Panc1 (cell line): ENCODE measurements around the gene SLC13A3.

Source experiments
- POLR2AphosphoS5 ChIP-seq: IDR thresholded peaks from 2 replicates; pipeline ENCODE4 v1.6.1; 2012; ENCODE audit warnings: mild to moderate bottlenecking, low read depth, low read length, moderate library complexity
- SIN3A ChIP-seq: IDR thresholded peaks from 2 replicates; pipeline ENCODE4 v1.6.1; 2012; ENCODE audit warnings: low read depth, mild to moderate bottlenecking, low read length, moderate library complexity, borderline replicate concordance; ENCODE audit not compliant: insufficient read depth
- TF ChIP-seq, protein P1 (sequence below): fragments of 450-650 bp; IDR thresholded peaks from 2 replicates; pipeline ENCODE4 v1.5.1; 2017; ENCODE audit warnings: mild to moderate bottlenecking

DNA sequence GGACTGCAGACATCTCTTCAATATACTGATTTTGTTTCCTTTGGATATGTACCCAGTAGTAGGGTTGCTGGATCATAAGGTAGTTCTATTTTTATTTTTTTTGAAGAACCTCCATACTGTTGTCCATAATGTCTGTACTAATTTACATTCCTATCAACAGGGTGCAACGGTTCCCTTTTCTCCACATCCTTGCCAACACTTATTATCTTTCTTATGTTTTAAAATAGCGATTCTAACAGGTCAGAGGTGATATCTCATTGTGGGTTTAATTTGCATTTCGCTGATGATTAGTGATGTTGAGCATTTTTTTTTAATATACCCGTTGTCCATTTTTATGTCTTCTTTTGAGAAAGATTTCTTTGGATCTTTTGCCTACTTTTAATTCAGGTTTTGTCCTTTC is 39.9 kb upstream of the SLC13A3 start:
- TF ChIP-seq, protein P1, sequence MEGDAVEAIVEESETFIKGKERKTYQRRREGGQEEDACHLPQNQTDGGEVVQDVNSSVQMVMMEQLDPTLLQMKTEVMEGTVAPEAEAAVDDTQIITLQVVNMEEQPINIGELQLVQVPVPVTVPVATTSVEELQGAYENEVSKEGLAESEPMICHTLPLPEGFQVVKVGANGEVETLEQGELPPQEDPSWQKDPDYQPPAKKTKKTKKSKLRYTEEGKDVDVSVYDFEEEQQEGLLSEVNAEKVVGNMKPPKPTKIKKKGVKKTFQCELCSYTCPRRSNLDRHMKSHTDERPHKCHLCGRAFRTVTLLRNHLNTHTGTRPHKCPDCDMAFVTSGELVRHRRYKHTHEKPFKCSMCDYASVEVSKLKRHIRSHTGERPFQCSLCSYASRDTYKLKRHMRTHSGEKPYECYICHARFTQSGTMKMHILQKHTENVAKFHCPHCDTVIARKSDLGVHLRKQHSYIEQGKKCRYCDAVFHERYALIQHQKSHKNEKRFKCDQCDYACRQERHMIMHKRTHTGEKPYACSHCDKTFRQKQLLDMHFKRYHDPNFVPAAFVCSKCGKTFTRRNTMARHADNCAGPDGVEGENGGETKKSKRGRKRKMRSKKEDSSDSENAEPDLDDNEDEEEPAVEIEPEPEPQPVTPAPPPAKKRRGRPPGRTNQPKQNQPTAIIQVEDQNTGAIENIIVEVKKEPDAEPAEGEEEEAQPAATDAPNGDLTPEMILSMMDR: no peak
- TF ChIP-seq POLR2AphosphoS5 (no peak), SIN3A (no peak)
